ENCODE measurements around the gene TTLL11. TPM values are rescaled to one million over a fixed set of nuclear protein-coding genes. Genes with fewer than 3 reads are reported as not detected.

The TTLL11 gene
- total and polyA plus RNA-seq, 2 experiments from 2014 or later = 0.57 to 1.4 TPM

DNA sequence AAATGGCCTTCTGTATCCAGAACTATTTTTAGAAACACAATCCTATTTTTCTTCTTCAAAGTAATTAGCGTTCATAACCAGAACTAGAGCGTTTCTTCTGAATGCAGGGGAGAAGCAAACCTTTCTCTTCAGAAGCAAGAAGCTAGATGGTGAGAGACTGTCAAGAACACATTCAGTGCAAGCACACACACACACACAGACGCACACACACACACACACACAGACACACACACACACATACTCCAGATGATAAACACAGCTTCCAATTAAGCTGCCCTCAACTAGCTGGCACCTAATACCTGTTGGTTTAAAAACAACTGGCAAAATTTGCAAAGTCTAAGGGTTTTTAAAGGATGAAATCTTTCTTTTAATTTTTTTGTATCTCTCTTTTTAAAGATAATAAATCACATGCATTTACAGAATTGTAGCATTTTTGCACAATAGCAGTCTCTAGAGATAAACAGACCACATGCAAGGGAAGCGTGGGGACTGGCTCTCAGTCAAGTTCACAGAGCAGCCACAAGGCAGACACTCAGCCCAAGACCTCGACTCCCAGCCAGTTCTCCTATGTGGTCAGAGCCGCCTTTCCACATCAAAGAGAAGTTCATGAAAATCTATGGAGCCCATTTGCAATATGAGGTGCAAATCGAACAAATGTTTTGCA, 138.5 kb downstream of the TTLL11 start:
- no peaks in the 10 kb centered on the region for H3K9me3 Mint-ChIP-seq
- H3K4me2 ChIP-seq = no peak overlapping the region
- no peaks in the 10 kb centered on the region for H3K36me3 ChIP-seq (ENCODE audit: insufficient read depth)
- no peak overlapping the region for H3K27ac ChIP-seq (ENCODE audit: low read depth)
- H3K27me3 Mint-ChIP-seq (ENCODE audit: insufficient read depth, low read depth, poor library complexity) = peaks cover 7% of the 10 kb centered on the region
- DNase-seq (ENCODE audit: low spot score) (no peak), ATAC-seq (no peak)
- no peak overlapping the region for H2AFZ ChIP-seq
- no peak overlapping the region for H3K27ac Mint-ChIP-seq
- H3K27me3 ChIP-seq (ENCODE audit: insufficient read depth) = no peaks in the 10 kb centered on the region
- no peak for TF ChIP-seq ZNF114 (CRISPR knock-in tag; IDR thresholded peaks at IDR 0.05)
- no peak for TF ChIP-seq EZH2 (IDR thresholded peaks at IDR 0.05; ENCODE audit: low read depth, unreplicated experiment)
- no peak for TF ChIP-seq CREB1 (CRISPR knock-in tag; IDR thresholded peaks at IDR 0.05; ENCODE audit: low read depth)
- TF ChIP-seq, protein P1, sequence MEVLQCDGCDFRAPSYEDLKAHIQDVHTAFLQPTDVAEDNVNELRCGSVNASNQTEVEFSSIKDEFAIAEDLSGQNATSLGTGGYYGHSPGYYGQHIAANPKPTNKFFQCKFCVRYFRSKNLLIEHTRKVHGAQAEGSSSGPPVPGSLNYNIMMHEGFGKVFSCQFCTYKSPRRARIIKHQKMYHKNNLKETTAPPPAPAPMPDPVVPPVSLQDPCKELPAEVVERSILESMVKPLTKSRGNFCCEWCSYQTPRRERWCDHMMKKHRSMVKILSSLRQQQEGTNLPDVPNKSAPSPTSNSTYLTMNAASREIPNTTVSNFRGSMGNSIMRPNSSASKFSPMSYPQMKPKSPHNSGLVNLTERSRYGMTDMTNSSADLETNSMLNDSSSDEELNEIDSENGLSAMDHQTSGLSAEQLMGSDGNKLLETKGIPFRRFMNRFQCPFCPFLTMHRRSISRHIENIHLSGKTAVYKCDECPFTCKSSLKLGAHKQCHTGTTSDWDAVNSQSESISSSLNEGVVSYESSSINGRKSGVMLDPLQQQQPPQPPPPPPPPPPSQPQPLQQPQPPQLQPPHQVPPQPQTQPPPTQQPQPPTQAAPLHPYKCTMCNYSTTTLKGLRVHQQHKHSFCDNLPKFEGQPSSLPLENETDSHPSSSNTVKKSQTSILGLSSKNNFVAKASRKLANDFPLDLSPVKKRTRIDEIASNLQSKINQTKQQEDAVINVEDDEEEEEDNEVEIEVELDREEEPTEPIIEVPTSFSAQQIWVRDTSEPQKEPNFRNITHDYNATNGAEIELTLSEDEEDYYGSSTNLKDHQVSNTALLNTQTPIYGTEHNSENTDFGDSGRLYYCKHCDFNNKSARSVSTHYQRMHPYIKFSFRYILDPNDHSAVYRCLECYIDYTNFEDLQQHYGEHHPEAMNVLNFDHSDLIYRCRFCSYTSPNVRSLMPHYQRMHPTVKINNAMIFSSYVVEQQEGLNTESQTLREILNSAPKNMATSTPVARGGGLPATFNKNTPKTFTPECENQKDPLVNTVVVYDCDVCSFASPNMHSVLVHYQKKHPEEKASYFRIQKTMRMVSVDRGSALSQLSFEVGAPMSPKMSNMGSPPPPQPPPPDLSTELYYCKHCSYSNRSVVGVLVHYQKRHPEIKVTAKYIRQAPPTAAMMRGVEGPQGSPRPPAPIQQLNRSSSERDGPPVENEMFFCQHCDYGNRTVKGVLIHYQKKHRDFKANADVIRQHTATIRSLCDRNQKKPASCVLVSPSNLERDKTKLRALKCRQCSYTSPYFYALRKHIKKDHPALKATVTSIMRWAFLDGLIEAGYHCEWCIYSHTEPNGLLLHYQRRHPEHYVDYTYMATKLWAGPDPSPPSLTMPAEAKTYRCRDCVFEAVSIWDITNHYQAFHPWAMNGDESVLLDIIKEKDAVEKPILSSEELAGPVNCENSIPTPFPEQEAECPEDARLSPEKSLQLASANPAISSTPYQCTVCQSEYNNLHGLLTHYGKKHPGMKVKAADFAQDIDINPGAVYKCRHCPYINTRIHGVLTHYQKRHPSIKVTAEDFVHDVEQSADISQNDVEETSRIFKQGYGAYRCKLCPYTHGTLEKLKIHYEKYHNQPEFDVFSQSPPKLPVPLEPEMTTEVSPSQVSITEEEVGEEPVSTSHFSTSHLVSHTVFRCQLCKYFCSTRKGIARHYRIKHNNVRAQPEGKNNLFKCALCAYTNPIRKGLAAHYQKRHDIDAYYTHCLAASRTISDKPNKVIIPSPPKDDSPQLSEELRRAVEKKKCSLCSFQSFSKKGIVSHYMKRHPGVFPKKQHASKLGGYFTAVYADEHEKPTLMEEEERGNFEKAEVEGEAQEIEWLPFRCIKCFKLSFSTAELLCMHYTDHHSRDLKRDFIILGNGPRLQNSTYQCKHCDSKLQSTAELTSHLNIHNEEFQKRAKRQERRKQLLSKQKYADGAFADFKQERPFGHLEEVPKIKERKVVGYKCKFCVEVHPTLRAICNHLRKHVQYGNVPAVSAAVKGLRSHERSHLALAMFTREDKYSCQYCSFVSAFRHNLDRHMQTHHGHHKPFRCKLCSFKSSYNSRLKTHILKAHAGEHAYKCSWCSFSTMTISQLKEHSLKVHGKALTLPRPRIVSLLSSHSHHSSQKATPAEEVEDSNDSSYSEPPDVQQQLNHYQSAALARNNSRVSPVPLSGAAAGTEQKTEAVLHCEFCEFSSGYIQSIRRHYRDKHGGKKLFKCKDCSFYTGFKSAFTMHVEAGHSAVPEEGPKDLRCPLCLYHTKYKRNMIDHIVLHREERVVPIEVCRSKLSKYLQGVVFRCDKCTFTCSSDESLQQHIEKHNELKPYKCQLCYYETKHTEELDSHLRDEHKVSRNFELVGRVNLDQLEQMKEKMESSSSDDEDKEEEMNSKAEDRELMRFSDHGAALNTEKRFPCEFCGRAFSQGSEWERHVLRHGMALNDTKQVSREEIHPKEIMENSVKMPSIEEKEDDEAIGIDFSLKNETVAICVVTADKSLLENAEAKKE (CRISPR knock-in tag; IDR thresholded peaks at IDR 0.05) = no peak
- TF ChIP-seq, protein P2, sequence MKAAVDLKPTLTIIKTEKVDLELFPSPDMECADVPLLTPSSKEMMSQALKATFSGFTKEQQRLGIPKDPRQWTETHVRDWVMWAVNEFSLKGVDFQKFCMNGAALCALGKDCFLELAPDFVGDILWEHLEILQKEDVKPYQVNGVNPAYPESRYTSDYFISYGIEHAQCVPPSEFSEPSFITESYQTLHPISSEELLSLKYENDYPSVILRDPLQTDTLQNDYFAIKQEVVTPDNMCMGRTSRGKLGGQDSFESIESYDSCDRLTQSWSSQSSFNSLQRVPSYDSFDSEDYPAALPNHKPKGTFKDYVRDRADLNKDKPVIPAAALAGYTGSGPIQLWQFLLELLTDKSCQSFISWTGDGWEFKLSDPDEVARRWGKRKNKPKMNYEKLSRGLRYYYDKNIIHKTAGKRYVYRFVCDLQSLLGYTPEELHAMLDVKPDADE (IDR thresholded peaks at IDR 0.05) = no peak
- TF ChIP-seq POLR2AphosphoS5 (IDR thresholded peaks at IDR 0.05; ENCODE audit: low read depth) = no peak
- TF ChIP-seq, protein P3, sequence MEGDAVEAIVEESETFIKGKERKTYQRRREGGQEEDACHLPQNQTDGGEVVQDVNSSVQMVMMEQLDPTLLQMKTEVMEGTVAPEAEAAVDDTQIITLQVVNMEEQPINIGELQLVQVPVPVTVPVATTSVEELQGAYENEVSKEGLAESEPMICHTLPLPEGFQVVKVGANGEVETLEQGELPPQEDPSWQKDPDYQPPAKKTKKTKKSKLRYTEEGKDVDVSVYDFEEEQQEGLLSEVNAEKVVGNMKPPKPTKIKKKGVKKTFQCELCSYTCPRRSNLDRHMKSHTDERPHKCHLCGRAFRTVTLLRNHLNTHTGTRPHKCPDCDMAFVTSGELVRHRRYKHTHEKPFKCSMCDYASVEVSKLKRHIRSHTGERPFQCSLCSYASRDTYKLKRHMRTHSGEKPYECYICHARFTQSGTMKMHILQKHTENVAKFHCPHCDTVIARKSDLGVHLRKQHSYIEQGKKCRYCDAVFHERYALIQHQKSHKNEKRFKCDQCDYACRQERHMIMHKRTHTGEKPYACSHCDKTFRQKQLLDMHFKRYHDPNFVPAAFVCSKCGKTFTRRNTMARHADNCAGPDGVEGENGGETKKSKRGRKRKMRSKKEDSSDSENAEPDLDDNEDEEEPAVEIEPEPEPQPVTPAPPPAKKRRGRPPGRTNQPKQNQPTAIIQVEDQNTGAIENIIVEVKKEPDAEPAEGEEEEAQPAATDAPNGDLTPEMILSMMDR (conservative IDR thresholded peaks at IDR 0.05; ENCODE audit: low read depth in 2 of 2) = no peak
- TF ChIP-seq ZNF331 (CRISPR knock-in tag; IDR thresholded peaks at IDR 0.05; ENCODE audit: low read depth) = no peak
- TF ChIP-seq NANOG (IDR thresholded peaks at IDR 0.05; ENCODE audit: borderline replicate concordance) = no peak
- no peak for TF ChIP-seq JUNB (IDR thresholded peaks at IDR 0.05; ENCODE audit: unreplicated experiment)
- no peak for TF ChIP-seq STAT1 (IDR thresholded peaks at IDR 0.05; ENCODE audit: unreplicated experiment)
- TF ChIP-seq EZH2phosphoT487 (IDR thresholded peaks at IDR 0.05; ENCODE audit: unreplicated experiment) = no peak
- TF ChIP-seq, protein P4, sequence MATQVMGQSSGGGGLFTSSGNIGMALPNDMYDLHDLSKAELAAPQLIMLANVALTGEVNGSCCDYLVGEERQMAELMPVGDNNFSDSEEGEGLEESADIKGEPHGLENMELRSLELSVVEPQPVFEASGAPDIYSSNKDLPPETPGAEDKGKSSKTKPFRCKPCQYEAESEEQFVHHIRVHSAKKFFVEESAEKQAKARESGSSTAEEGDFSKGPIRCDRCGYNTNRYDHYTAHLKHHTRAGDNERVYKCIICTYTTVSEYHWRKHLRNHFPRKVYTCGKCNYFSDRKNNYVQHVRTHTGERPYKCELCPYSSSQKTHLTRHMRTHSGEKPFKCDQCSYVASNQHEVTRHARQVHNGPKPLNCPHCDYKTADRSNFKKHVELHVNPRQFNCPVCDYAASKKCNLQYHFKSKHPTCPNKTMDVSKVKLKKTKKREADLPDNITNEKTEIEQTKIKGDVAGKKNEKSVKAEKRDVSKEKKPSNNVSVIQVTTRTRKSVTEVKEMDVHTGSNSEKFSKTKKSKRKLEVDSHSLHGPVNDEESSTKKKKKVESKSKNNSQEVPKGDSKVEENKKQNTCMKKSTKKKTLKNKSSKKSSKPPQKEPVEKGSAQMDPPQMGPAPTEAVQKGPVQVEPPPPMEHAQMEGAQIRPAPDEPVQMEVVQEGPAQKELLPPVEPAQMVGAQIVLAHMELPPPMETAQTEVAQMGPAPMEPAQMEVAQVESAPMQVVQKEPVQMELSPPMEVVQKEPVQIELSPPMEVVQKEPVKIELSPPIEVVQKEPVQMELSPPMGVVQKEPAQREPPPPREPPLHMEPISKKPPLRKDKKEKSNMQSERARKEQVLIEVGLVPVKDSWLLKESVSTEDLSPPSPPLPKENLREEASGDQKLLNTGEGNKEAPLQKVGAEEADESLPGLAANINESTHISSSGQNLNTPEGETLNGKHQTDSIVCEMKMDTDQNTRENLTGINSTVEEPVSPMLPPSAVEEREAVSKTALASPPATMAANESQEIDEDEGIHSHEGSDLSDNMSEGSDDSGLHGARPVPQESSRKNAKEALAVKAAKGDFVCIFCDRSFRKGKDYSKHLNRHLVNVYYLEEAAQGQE (IDR thresholded peaks at IDR 0.05; ENCODE audit: unreplicated experiment) = no peak
- H3K36me3 Mint-ChIP-seq (ENCODE audit: low read depth) = no peaks in the 10 kb centered on the region
- no peak overlapping the region for H3K4me3 ChIP-seq
- H3K4me1 Mint-ChIP-seq = no peaks in the 10 kb centered on the region; the same call in 2 of the 3 replicates
- no peaks in the 10 kb centered on the region for H3K79me2 ChIP-seq (replicated peaks; ENCODE audit: insufficient read depth)
- no peaks in the 10 kb centered on the region; the same call in 1 of the 2 replicates for H3K9me2 ChIP-seq (ENCODE audit: insufficient read depth)
- H3K4me1 ChIP-seq (ENCODE audit: insufficient read depth) = no peaks in the 10 kb centered on the region
- no peaks in the 10 kb centered on the region for H4K20me1 ChIP-seq (replicated peaks; ENCODE audit: insufficient read depth)
- H3F3A ChIP-seq (replicated peaks; ENCODE audit: low read depth) = no peaks in the 10 kb centered on the region
- no peak overlapping the region for H3K4me3 Mint-ChIP-seq
